ENCODE results near the gene PHLDA3.

- TF ChIP-seq CTCF (IDR thresholded peaks at IDR 0.05; ENCODE audit: insufficient read depth, low read depth, low read length) (no peak), EZH2 (IDR thresholded peaks at IDR 0.05; ENCODE audit: insufficient read depth, low read length) (no peak)
These were observed 45.5 kb upstream of the PHLDA3 start for GRCh38 chr1:201514466-201514865.

Data from astrocyte (in vitro differentiated cells and primary cell).